Neural cell (in vitro differentiated cells): Measurements from ENCODE around the gene ITGA11. TPM values are rescaled to one million over a fixed set of nuclear protein-coding genes. Genes with fewer than 3 reads are reported as not detected.

ENCODE experiments used
- H2AFZ ChIP-seq: fragments of 200-600, 300-800 bp; sonication (generic), shearing (Covaris generic); 2 replicates; pipeline ENCODE4 v1.6.0; 2014; ENCODE audit warnings: low read depth, mild to moderate bottlenecking, antibody characterized with exemption, low read length, moderate library complexity
- H3F3A ChIP-seq: fragments of 200-600 bp; shearing (Covaris generic); 2 replicates; pipeline ENCODE4 v1.6.1; 2016; ENCODE audit warnings: mild to moderate bottlenecking, moderate library complexity, mixed read lengths, antibody characterized with exemption, low read length; ENCODE audit not compliant: insufficient read depth, poor library complexity, severe bottlenecking
- H3K27ac ChIP-seq: fragments of 200-600, 300-800 bp; sonication (generic), shearing (Covaris generic); 2 replicates; pipeline ENCODE4 v1.5.1; 2014; ENCODE audit warnings: mild to moderate bottlenecking, low read length, moderate library complexity
- H3K27me3 ChIP-seq: fragments of 300-800, 200-600 bp; sonication (generic), shearing (Covaris generic); 2 replicates; pipeline ENCODE4 v1.6.0; 2014; ENCODE audit warnings: mild to moderate bottlenecking, low read depth, low read length, moderate library complexity; ENCODE audit not compliant: insufficient read depth
- H3K36me3 ChIP-seq: fragments of 300-800, 200-600 bp; sonication (generic), shearing (Covaris generic); 2 replicates; pipeline ENCODE4 v1.5.1; 2014; ENCODE audit warnings: mild to moderate bottlenecking, antibody characterized with exemption, low read length, moderate library complexity; ENCODE audit not compliant: insufficient read depth
- H3K4me2 ChIP-seq: fragments of 300-800, 200-600 bp; sonication (generic), shearing (Covaris generic); 2 replicates; pipeline ENCODE4 v1.6.0; 2014; ENCODE audit warnings: mild to moderate bottlenecking, low read length
- H3K4me3 ChIP-seq: fragments of 300-800, 200-600 bp; sonication (generic), shearing (Covaris generic); 2 replicates; pipeline ENCODE4 v1.5.1; 2014; ENCODE audit warnings: mild to moderate bottlenecking, low read length, moderate library complexity
- H3K79me2 ChIP-seq: fragments of 200-600 bp; shearing (Covaris generic); replicated peaks from 2 replicates; pipeline ENCODE4 v1.6.0; 2014; ENCODE audit warnings: mild to moderate bottlenecking, low read length, moderate library complexity; ENCODE audit not compliant: insufficient read depth
- H3K9ac ChIP-seq: fragments of 300-800, 200-600 bp; sonication (generic), shearing (Covaris generic); 2 replicates; pipeline ENCODE4 v1.6.1; 2016; ENCODE audit warnings: mild to moderate bottlenecking, low read length, mixed read lengths
- H3K9me2 ChIP-seq: fragments of 200-600 bp; shearing (Covaris generic); 2 replicates; pipeline ENCODE4 v1.6.1; 2016; ENCODE audit warnings: mild to moderate bottlenecking, low read length, mixed read lengths; ENCODE audit not compliant: insufficient read depth
- H3K9me3 ChIP-seq: fragments of 200-600, 300-800 bp; sonication (generic), shearing (Covaris generic); 2 replicates; pipeline ENCODE4 v1.6.1; 2016; ENCODE audit warnings: mild to moderate bottlenecking, mixed run types, low read length, moderate library complexity, mixed read lengths
- H4K20me1 ChIP-seq: fragments of 200-600 bp; shearing (Covaris generic); 2 replicates; pipeline ENCODE4 v1.6.1; 2016; ENCODE audit warnings: mild to moderate bottlenecking, mixed run types; ENCODE audit not compliant: insufficient read depth
- EP300 ChIP-seq: fragments of 450-650 bp; conservative IDR thresholded peaks from 2 replicates; pipeline ENCODE4 v1.6.1; 2014; ENCODE audit warnings: antibody characterized with exemption, mild to moderate bottlenecking, moderate library complexity; ENCODE audit not compliant: poor library complexity, severe bottlenecking
- EZH2 ChIP-seq: fragments of 200-600, 300-800 bp; shearing (Covaris generic), sonication (generic); IDR thresholded peaks from 2 replicates; pipeline ENCODE4 v1.6.1; 2014; ENCODE audit warnings: antibody characterized with exemption, low read length, borderline replicate concordance, mild to moderate bottlenecking; ENCODE audit not compliant: insufficient read depth, poor library complexity, severe bottlenecking
- MXI1 ChIP-seq: fragments of 450-650 bp; conservative IDR thresholded peaks from 2 replicates; pipeline ENCODE4 v1.6.1; 2014; ENCODE audit warnings: antibody characterized with exemption, mild to moderate bottlenecking; ENCODE audit not compliant: poor library complexity, severe bottlenecking
- POLR2AphosphoS5 ChIP-seq: IDR thresholded peaks from 2 replicates; pipeline ENCODE4 v1.6.1; 2012
- RAD21 ChIP-seq: fragments of 450-650 bp; conservative IDR thresholded peaks from 2 replicates; pipeline ENCODE4 v1.6.1; 2014; ENCODE audit warnings: antibody characterized with exemption, mild to moderate bottlenecking, moderate library complexity
- SMC3 ChIP-seq: fragments of 450-650 bp; conservative IDR thresholded peaks from 2 replicates; pipeline ENCODE4 v1.6.1; 2014; ENCODE audit warnings: antibody characterized with exemption, mild to moderate bottlenecking, moderate library complexity; ENCODE audit not compliant: poor library complexity
- TAF1 ChIP-seq: IDR thresholded peaks from 2 replicates; pipeline ENCODE4 v1.6.1; 2012; ENCODE audit warnings: low read depth
- polyA plus RNA-seq: library from polyadenylated mRNA; depleted of rRNA; stranded (reverse); fragments of >200 nt; gene quantifications from 2 replicates; pipeline ENCODE4 v1.2.3, GENCODE V29; 2014
- TF ChIP-seq, protein P1 (sequence below): fragments of 450-650 bp; IDR thresholded peaks from 2 replicates; pipeline ENCODE4 v1.5.1; 2014; ENCODE audit warnings: antibody characterized with exemption, mild to moderate bottlenecking, moderate library complexity; ENCODE audit not compliant: poor library complexity, severe bottlenecking
- TF ChIP-seq, protein P2 (sequence below): IDR thresholded peaks from 2 replicates; pipeline ENCODE4 v1.6.1; 2012; ENCODE audit warnings: borderline replicate concordance

ITGA11 gene
- polyA plus RNA-seq, 1 donor from 2014 or later = not detected

DNA sequence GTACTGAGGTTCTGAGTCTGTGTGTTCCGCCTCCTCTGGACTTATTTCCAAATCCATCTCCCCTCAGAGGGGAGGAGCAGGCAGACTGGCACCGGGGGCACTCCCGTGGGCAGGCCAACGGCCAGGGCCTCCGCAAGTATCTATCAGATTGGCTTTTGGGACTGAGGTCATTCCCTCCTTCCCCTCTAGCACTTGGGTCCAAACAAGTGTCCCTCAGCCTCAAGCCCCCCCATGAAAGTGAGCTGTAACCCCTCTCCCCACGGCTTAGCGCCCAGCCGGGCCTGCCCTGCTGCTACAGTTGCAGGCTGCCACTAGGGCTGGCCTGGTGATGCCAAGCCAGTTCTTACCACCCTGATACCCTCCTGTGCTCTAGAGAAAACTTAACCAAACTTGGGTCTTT is 17.4 kb downstream of the ITGA11 start:
- Histone ChIP-seq H3K9me3 (no peaks in the 10 kb centered on the region), H2AFZ (no peak overlapping the region), H3K27me3 (no peaks in the 10 kb centered on the region), H3K79me2 (no peaks in the 10 kb centered on the region), H3K4me2 (no peak overlapping the region), H3K36me3 (no peaks in the 10 kb centered on the region), H3K9ac (no peak overlapping the region), H3F3A (no peaks in the 10 kb centered on the region), H3K4me3 (no peak overlapping the region), H4K20me1 (no peaks in the 10 kb centered on the region), H3K9me2 (no peaks in the 10 kb centered on the region), H3K27ac (no peak overlapping the region)
- TF ChIP-seq, protein P1, sequence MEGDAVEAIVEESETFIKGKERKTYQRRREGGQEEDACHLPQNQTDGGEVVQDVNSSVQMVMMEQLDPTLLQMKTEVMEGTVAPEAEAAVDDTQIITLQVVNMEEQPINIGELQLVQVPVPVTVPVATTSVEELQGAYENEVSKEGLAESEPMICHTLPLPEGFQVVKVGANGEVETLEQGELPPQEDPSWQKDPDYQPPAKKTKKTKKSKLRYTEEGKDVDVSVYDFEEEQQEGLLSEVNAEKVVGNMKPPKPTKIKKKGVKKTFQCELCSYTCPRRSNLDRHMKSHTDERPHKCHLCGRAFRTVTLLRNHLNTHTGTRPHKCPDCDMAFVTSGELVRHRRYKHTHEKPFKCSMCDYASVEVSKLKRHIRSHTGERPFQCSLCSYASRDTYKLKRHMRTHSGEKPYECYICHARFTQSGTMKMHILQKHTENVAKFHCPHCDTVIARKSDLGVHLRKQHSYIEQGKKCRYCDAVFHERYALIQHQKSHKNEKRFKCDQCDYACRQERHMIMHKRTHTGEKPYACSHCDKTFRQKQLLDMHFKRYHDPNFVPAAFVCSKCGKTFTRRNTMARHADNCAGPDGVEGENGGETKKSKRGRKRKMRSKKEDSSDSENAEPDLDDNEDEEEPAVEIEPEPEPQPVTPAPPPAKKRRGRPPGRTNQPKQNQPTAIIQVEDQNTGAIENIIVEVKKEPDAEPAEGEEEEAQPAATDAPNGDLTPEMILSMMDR = no peak

- H4K20me1 ChIP-seq = no peaks in the 10 kb centered on the region
- H3K9me2 ChIP-seq = no peaks in the 10 kb centered on the region
- no peak for TF ChIP-seq SMC3
- TF ChIP-seq, protein P2, sequence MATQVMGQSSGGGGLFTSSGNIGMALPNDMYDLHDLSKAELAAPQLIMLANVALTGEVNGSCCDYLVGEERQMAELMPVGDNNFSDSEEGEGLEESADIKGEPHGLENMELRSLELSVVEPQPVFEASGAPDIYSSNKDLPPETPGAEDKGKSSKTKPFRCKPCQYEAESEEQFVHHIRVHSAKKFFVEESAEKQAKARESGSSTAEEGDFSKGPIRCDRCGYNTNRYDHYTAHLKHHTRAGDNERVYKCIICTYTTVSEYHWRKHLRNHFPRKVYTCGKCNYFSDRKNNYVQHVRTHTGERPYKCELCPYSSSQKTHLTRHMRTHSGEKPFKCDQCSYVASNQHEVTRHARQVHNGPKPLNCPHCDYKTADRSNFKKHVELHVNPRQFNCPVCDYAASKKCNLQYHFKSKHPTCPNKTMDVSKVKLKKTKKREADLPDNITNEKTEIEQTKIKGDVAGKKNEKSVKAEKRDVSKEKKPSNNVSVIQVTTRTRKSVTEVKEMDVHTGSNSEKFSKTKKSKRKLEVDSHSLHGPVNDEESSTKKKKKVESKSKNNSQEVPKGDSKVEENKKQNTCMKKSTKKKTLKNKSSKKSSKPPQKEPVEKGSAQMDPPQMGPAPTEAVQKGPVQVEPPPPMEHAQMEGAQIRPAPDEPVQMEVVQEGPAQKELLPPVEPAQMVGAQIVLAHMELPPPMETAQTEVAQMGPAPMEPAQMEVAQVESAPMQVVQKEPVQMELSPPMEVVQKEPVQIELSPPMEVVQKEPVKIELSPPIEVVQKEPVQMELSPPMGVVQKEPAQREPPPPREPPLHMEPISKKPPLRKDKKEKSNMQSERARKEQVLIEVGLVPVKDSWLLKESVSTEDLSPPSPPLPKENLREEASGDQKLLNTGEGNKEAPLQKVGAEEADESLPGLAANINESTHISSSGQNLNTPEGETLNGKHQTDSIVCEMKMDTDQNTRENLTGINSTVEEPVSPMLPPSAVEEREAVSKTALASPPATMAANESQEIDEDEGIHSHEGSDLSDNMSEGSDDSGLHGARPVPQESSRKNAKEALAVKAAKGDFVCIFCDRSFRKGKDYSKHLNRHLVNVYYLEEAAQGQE = no peak
- TF ChIP-seq TAF1 = no peak
- TF ChIP-seq RAD21 = no peak
- no peak for TF ChIP-seq EP300
- TF ChIP-seq, protein P1 = no peak
- TF ChIP-seq EZH2 = no peak
- TF ChIP-seq POLR2AphosphoS5 = no peak
- TF ChIP-seq MXI1 = no peak
Measured at GRCh38 chr15:68414206-68414555, 17.8 kb downstream of the ITGA11 start.

More at GRCh38 chr15:68414206-68414555, 17.8 kb downstream of the ITGA11 start:
- no peaks in the 10 kb centered on the region for H3K36me3 ChIP-seq
- H3K9me3 ChIP-seq = no peaks in the 10 kb centered on the region
- no peak overlapping the region for H3K27ac ChIP-seq
- H3K4me2 ChIP-seq = no peak overlapping the region
- no peak overlapping the region for H3K4me3 ChIP-seq
- no peak overlapping the region for H2AFZ ChIP-seq
- H3F3A ChIP-seq = no peaks in the 10 kb centered on the region
- no peaks in the 10 kb centered on the region for H3K79me2 ChIP-seq
- no peaks in the 10 kb centered on the region for H3K27me3 ChIP-seq
- no peak overlapping the region for H3K9ac ChIP-seq
